Mesodermal cell (in vitro differentiated cells): Measurements from ENCODE around the gene CDK2.

ENCODE experiments used
- H3K27ac ChIP-seq: 2 replicates; pipeline ENCODE4 v1.7.0; 2013; ENCODE audit warnings: mild to moderate bottlenecking, low read depth, low read length, moderate library complexity; ENCODE audit not compliant: severe bottlenecking
- H3K36me3 ChIP-seq: 2 replicates; pipeline ENCODE4 v1.7.1; 2013; ENCODE audit warnings: mild to moderate bottlenecking, low read length, moderate library complexity; ENCODE audit not compliant: control insufficient read depth, insufficient read depth
- H3K4me1 ChIP-seq: one replicate; pipeline ENCODE4 v1.7.1; 2013; ENCODE audit warnings: mild to moderate bottlenecking, low read length; ENCODE audit not compliant: insufficient read depth, control insufficient read depth, poor library complexity, severe bottlenecking
- H3K4me3 ChIP-seq: 2 replicates; pipeline ENCODE4 v1.7.0; 2013; ENCODE audit warnings: low read length, control low read depth, mild to moderate bottlenecking; ENCODE audit not compliant: insufficient read depth, poor library complexity, severe bottlenecking; ENCODE audit errors: extremely low read depth
- H3K9me3 ChIP-seq: 2 replicates; pipeline ENCODE4 v1.7.1; 2013; ENCODE audit warnings: mild to moderate bottlenecking, low read length, moderate library complexity; ENCODE audit not compliant: control insufficient read depth
- WGBS, 2 experiments: methylation state at CpG; one replicate each; pipeline ENCODE4 v1.1.5; 2013; ENCODE audit warnings: missing lambda C conversion rate in 2 of 2; ENCODE audit not compliant: insufficient coverage in 2 of 2; 5-methylcytosine and 5-hydroxymethylcytosine counted together

Gene CDK2

GRCh38 chr12:55938826-55939501, 27.7 kb upstream of the CDK2 start:
- 95 to 97% methylated on average over 4 to 8 of the region's 8 CpGs for WGBS, 2 experiments
- no peak overlapping the region for H3K27ac ChIP-seq
- H3K9me3 ChIP-seq: no peaks in the 10 kb centered on the region
- peaks cover 8% of the 10 kb centered on the region for H3K4me1 ChIP-seq
- H3K4me3 ChIP-seq: no peak overlapping the region
- H3K36me3 ChIP-seq: peaks cover 47% of the 10 kb centered on the region

GRCh38 chr12:55940065-55940732, 26.4 kb upstream of the CDK2 start:
- 25 to 32% methylated on average over 13 to 18 of the region's 18 CpGs for WGBS, 2 experiments

GRCh38 chr12:55942055-55942454, 24.6 kb upstream of the CDK2 start:
- WGBS, 2 experiments: 92 to 96% methylated on average over 3 of the region's 4 CpGs
- Histone ChIP-seq H3K36me3 (peaks cover 67% of the 10 kb centered on the region), H3K27ac (no peak overlapping the region), H3K4me1 (no peaks in the 10 kb centered on the region), H3K4me3 (no peak overlapping the region), H3K9me3 (no peaks in the 10 kb centered on the region)

More at GRCh38 chr12:55940065-55940732, 26.4 kb upstream of the CDK2 start:
- Histone ChIP-seq H3K4me1 (peaks cover 7% of the 10 kb centered on the region), H3K9me3 (no peaks in the 10 kb centered on the region), H3K4me3 (no peak overlapping the region), H3K27ac (no peak overlapping the region), H3K36me3 (peaks cover 59% of the 10 kb centered on the region)

- Histone ChIP-seq H3K4me1 (no peaks in the 10 kb centered on the region), H3K36me3 (peaks cover 67% of the 10 kb centered on the region), H3K9me3 (no peaks in the 10 kb centered on the region), H3K27ac (no peak overlapping the region), H3K4me3 (no peak overlapping the region)
- whole genome bisulfite sequencing, 2 experiments: 88 to 100% methylated on average over 1 of the region's 1 CpG
Observed at GRCh38 chr12:55942577-55943136, 24.0 kb upstream of the CDK2 start.

- H3K36me3 ChIP-seq: peaks cover 46% of the 10 kb centered on the region
- no peak overlapping the region for H3K27ac ChIP-seq
- WGBS, 2 experiments: 93 to 100% methylated on average over 2 of the region's 6 CpGs
- no peaks in the 10 kb centered on the region for H3K4me1 ChIP-seq
- no peak overlapping the region for H3K4me3 ChIP-seq
- no peaks in the 10 kb centered on the region for H3K9me3 ChIP-seq
Observed at GRCh38 chr12:55946553-55946952, 20.1 kb upstream of the CDK2 start.

GRCh38 chr12:55955344-55955743, 11.3 kb upstream of the CDK2 start:
- no peak overlapping the region for H3K27ac ChIP-seq
- no peaks in the 10 kb centered on the region for H3K9me3 ChIP-seq
- peaks cover 10% of the 10 kb centered on the region for H3K4me1 ChIP-seq
- whole genome bisulfite sequencing, 2 experiments: 50 to 96% methylated on average over 1 to 3 of the region's 4 CpGs
- H3K4me3 ChIP-seq: no peak overlapping the region
- H3K36me3 ChIP-seq: peaks cover 35% of the 10 kb centered on the region

GRCh38 chr12:55955800-55956508, 10.7 kb upstream of the CDK2 start:
- 95 to 97% methylated on average over 4 to 5 of the region's 6 CpGs for WGBS, 2 experiments
- Histone ChIP-seq H3K9me3 (no peaks in the 10 kb centered on the region), H3K27ac (no peak overlapping the region), H3K4me3 (no peak overlapping the region), H3K36me3 (peaks cover 33% of the 10 kb centered on the region), H3K4me1 (peaks cover 10% of the 10 kb centered on the region)

- H3K4me3 ChIP-seq: no peak overlapping the region
- H3K4me1 ChIP-seq: peaks cover 10% of the 10 kb centered on the region
- no peak overlapping the region for H3K27ac ChIP-seq
- H3K36me3 ChIP-seq: peaks cover 20% of the 10 kb centered on the region
- WGBS, 2 experiments: 94 to 100% methylated on average over 5 of the region's 5 CpGs
- H3K9me3 ChIP-seq: no peaks in the 10 kb centered on the region
Observed at GRCh38 chr12:55957106-55957859, 9.3 kb upstream of the CDK2 start.

- WGBS, 2 experiments: 83 to 91% methylated on average over 2 of the region's 2 CpGs
- Histone ChIP-seq H3K36me3 (peaks cover 10% of the 10 kb centered on the region), H3K9me3 (no peaks in the 10 kb centered on the region), H3K4me3 (no peak overlapping the region), H3K27ac (no peak overlapping the region), H3K4me1 (peaks cover 16% of the 10 kb centered on the region)
Observed at GRCh38 chr12:55963760-55964159, 2.9 kb upstream of the CDK2 start.

GRCh38 chr12:55965240-55965639, 1.4 kb upstream of the CDK2 start:
- Histone ChIP-seq H3K27ac (peak overlapping the region; percentile 80), H3K4me3 (no peak overlapping the region), H3K4me1 (peaks cover 16% of the 10 kb centered on the region), H3K9me3 (no peaks in the 10 kb centered on the region), H3K36me3 (peaks cover 25% of the 10 kb centered on the region)
- 33 to 50% methylated on average over 3 of the region's 5 CpGs for WGBS, 2 experiments
